ENCODE results near the gene SSTR3.
"Not testable (repeated sequence)": the region's sequence is repeated elsewhere in the genome, so short reads cannot be mapped to it uniquely, and the experiment has no call there.

The SSTR3 gene

DNA sequence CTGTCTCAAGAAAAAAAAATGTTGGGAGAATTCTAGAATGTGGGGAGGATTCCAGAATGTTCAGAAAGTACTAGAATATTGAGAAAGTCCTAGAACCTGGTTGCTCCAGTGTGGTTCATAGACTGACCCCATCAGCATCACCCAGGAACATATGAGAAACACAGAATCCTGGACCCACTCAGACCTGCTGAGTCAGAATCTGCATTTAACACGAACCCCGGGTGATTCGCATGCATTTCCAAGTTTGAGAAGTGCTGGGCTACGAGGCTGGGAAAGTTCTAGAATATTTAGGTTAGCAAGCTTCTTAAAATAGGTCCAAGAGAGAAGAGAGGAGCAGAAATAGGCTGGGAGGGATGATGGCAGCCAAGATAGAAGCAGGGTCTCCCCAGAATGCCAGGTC is 30.6 kb downstream of the SSTR3 start:
- DNase-seq (ENCODE audit: low read depth) = no peak

DNA sequence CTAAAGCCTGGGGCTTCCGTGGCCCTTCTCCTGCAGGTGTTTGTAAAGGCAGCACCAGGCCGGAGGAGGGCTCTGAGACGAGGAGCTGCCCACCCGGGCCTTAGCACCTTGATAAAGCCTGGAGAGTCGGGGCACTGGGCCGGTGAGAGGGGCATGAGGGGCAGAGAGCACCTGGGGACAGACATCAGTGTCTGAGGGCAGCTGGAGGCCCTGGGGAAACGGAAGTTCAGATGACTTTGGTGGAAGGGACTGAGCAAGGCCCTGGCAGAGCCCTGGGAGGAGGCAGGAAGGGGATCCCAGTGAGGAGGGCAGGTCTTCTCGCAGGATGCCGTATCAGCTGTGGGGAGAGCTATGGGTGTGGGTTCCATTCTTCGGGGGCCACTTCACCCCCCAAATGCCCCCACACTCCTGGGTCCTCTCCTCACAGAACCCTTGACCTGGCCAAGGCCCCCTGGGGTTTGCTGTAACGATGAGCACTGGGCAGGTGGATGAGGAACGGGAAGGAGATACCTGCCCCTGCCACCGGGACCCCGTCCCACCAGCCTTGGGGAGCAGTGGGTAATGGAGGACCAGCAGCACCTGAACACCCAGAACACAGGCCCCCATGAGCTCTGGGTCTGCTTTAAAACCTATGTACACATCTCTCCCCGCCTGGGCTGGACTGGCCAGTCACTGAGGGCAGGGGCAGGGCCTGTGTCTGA is 31.6 kb downstream of the SSTR3 start:
- DNase-seq (ENCODE audit: low read depth) = no peak

DNA sequence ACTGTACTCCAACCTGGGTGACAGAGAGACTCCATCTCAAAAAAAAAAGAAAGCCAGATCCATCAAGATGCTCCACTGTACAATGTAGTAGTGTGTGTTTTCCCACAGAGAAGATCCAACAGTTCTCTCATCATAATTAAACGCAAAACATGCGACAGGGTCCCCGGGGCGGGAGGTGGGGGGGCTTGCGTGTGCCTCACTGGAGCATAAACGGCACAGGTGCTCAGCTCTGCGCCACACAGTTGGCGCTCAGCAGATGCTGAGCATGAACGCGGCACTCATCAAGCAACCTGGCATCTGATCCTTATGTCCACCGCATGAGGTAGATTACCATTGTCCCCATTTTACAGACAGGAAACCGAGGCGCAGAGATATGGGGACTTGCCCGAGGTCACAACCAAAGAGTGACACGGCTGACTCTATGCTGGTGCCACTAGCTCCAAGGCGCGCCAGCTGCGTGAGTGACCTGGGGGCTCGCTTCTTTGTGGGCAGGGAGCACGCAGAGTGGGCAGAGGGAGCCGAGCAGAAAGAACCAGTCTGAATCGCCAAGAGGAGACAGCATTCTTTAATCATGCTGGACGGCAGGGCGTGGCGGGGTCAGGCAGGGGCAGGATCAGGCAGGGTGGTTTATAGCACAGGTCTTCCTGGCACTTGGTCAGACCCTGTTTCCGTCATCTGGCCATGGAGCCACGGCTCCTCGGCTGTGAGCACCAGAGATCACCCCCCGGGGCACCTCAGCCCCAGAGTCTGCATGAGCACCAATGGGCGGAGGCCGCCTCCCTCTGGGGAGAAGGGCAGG is 32.5 kb downstream of the SSTR3 start:
- no peak for DNase-seq (ENCODE audit: low read depth)

DNA sequence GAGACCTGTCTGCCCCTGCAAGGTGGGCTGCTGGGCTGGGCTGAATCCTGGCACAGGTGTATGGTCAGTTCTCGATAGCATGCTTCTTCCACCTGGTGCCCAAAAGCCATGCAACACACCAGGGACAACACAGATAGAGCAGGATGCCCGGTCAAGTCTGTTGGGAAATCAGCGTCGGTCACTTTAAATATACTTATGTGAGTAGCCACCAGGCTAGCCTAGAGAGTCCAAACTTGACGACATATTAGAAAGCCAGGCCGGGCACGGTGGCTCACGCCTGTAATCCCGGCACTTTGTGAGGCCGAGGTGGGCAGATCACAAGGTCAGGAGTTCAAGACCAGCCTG is 33.2 kb downstream of the SSTR3 start:
- DNase-seq (ENCODE audit: low read depth) = no peak

DNA sequence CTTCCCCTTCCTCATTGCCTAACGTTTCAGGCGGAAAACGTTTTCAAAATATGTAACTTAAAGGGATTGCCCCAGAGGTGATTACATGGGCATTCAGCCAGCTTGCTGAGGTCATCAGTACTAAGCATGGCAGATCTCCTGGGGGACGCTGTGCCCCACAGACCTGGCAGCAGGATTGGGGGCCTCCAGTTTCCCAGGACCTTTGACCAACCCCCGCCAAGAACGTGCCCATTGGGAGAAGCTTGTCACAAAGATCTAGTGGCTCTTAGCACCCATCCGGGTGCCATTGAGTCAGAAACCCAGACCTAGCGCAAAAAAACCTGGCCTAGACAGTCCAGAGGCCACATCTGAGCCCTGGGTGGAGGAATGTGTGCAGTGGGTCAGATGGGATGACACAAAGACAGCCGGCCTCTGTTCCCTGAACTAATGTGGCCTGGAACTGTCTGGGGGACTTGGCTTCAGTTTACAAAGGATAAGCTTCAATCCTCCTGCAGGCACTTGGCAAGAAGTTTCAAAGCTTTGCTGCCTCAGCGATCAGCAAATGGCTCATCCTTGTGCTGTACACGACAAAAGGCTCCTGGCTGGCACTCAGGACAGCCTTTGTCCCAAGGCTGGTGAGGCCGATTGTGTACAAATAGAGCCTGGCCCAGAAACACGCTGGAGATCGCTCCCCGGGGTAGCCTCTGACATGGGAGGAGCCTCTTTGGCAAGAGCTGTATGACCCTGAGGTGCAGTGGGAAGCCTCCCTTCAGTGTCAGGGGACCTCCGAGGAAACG is 33.7 kb downstream of the SSTR3 start:
- DNase-seq (ENCODE audit: low read depth) = no peak

DNA sequence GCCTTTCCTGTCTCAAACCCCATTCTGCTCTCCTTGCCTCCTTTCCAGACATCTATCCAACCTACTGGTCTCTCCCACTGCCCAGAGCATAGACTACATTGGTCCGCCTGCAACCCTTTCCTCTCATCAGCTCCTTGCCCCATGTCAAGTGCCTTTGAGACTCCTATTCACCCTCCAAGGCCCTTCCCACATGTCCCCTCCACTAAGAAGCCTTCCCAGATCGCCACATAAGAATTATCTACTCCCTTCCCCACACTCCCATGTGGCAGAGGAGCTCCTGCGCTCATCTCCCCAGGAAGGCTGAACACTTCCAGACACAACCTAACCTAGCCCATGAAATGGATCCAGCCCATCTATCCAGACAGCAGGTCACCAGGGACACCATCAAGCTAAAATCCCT is 34.5 kb downstream of the SSTR3 start:
- DNase-seq (ENCODE audit: low read depth) = no peak

DNA sequence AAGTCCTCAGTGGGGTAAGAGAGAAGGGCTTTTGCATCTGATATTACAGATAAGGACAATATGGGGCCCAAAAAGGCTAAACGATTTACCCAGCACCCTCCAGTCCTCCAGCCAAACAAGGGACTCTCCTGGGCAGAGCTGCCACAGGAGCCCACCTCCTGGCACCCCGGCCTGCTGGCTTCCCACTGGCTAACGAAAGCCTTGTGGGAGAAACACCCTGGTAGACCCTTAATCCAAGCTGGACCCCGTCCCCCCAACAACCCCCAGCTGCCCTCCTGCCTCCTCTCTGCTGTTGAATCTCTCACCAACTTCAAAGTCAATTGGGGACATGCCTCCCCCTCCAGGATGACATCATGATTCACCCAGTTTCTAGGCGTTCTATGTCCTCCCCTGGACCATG is 35.1 kb downstream of the SSTR3 start:
- no peak for DNase-seq (ENCODE audit: low read depth)

DNA sequence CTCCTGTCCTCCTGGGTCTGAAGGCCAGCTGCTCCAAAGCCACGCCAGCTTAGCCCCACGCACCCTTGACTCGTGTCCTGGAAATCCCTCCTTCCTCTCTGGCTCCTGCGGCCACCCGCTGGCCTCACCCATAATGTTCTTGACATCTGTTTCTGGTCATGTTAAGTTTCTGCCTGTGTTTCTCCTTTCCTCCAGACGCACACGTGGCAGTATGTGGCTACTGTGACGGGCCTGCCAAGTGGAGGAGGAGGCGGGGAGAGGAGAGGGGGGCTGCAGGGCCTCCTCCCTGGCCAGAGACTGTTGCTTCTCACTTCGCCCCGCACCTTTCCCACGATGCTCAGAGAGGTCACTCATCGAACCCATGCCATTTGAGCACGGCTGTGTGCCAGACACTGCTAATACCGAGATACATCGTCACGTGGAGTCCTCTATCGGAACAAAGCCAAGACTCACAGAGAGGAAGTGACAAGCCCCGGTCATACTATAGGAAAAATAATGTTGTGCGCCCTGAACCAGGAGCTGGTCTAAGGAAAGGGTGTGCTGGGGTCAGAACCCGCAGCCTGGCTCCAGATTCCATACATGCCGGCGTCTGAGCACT is 35.7 kb downstream of the SSTR3 start:
- DNase-seq (ENCODE audit: low read depth) = no peak

DNA sequence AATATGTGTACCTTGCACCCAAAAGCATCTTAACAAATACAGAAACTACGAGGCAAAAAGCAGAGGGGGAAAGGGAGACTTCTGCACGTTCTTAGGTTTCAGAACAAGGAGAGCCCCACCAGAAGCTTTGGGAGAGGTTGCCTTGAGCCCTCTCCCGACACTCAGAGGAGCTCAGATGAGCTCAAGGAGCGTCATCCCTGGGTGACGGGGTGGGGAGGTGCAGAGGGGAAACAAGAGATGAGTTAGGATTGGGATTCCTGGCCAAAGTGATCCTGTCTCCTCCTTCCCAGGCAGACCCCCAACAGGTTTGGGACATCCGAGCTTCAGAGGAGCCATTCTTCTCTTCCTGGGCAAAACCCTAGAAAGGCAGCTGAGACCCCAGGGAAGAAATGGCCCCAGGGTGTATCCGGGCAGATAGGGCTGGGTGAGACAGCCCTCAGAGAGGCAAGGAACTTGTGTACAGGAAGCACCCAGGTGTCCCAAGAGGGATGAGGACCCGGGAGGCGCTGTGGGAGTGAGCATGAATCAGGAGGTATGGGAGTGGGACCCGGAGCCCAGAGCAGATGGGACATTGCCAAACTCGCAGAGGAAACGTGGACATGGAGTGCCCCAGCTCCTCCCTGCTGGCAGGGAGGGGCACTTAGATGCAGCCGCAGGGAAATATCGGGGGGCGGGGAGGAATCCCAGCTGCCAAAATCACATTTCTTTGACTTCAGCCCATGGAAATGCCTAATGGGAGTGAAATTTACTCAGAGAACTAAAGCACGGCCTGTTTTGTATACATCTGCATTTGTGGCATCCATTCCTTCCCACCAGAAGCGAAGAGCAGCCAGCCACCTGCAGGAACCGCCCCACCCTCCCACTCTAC is 36.6 kb downstream of the SSTR3 start:
- no peak for DNase-seq (ENCODE audit: low read depth)

DNA sequence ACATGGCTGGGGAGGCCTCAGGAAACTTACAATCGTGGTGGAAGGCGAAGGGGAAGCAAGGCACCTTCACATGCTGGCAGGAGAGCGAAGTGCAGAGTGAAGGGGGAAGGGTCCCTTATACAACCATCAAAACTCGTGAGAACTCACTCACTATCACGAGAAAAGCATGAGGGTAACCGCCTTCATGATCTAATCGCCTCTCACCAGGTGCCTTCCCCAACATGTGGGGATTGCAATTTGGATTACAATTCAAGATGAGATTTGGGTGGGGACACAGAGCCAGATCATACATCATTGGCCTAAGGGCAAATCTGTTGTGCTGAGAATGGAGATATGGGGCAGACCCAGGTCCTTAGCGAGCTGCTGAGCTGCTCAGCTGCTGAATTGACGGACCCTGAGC is 37.3 kb downstream of the SSTR3 start:
- DNase-seq (ENCODE audit: low read depth) = no peak

DNA sequence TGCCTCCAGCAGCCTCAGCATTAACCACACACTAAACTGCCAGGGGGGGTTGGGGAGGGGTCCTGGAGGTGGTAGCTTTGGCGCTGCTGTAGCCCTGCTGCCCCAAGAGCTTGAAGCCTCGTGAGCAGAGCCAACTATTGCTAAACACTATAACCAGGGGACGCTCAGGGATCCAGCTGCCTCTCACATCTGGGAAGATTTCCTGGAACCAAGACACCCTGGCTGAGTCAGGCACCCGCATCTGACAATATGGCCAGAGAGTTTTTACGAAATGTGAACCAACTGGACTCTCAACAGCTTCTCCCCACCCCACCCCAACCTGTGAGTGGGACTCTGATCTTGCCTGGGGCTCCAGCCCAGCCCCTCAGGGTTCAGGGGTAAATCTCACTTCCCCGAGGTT is 38.6 kb downstream of the SSTR3 start:
- no peak for DNase-seq (ENCODE audit: low read depth)

DNA sequence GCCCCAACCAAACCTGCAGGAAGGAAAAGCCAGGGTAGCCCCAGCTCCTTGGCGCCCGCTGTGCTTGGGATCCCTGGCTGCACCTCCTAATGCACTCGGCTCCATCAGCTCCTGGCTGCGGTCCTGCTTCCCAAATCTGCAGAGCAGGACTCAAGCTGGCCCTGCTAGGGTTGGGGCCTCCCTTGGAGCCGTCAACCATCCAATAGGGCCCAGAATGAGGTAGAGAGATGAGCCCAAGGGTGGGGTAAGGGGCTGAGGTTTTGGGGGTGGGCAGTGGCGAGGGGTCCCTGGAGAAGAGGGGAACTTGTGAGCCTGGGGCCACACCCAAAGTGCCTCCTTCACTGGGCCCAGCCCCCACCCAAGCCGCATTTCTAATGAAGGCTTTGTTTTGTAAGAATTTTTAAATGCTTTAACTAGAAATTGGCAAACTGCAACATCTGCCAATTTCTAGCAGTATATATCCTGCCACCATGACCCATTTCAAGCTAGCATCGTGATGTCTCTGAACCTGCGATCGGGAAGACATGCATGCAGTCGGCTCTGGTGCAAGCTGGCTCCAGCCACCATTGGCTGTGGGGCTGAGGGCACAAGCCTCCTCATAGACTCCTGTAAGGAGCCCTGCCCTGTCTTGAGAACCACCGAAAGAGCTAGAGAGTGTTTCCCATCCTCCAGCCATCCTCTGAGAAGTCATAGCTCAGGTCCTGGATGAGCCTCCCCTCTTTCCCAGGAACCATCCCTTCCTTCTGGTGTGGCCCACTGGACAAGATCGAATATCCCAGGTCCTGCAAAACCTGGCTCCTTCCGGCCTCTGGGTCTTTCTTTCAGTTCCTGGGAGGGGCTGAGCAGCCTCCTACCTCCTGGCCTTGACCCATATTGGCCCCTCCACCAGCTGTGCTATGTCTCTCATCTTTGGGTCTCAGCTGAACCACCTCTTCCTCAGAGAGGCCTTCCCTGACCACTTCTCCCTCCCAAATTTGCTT is 39.7 kb downstream of the SSTR3 start:
- no peak for DNase-seq (ENCODE audit: low read depth)

DNA sequence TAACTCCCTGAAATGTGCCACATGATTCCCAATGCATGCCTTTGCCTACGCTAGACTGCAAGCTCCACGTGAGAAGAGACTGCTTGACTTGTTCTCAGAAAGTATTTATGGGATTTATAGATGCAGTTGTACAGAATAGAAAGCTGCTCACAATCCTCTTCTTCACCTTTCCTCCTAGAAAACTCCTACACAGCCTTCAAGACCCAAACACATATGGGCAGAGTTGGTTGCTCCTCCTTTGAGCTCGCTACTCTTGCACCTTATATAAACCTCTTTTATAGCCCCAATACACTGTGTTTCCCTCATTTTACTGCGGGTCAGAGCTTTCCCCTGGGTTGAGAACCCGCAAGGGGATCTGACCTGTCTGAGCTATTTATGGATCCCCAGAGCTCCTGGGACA is 40.6 kb downstream of the SSTR3 start:
- DNase-seq (ENCODE audit: low read depth) = no peak

DNA sequence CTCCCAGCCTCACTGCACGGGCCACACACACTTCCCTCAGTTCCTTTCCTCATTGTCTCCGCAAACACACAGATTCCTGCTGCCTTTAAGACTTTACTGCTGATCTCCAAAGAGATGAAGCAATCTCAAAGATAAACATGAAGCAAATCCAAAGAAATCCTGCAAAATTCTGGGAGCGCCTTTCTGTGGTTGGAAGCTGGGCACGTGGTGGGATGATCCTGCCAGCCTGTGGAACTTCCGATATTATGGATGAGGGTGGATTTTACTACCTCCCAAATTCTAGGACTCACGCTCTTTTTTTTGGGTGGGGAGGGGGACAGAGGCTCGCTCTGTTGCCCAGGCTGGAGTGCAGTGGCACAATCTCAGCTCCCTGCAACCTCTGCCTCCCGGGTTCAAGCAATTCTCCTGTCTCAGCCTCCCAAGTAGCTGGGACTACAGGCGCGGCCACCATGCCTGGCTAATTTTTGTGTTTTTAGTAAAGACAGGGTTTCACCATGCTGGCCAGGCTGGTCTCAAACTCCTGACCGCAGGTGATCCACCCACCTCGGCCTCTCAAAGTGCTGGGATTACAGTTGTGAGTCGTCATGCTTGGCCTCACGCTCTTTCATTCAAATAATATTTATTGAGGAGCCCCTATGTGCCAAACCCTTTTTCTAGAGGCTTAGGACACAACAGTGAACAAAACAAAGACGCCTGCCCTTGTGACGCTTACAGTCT is 41.4 kb downstream of the SSTR3 start:
- DNase-seq (ENCODE audit: low read depth) = not testable (repeated sequence)

DNA sequence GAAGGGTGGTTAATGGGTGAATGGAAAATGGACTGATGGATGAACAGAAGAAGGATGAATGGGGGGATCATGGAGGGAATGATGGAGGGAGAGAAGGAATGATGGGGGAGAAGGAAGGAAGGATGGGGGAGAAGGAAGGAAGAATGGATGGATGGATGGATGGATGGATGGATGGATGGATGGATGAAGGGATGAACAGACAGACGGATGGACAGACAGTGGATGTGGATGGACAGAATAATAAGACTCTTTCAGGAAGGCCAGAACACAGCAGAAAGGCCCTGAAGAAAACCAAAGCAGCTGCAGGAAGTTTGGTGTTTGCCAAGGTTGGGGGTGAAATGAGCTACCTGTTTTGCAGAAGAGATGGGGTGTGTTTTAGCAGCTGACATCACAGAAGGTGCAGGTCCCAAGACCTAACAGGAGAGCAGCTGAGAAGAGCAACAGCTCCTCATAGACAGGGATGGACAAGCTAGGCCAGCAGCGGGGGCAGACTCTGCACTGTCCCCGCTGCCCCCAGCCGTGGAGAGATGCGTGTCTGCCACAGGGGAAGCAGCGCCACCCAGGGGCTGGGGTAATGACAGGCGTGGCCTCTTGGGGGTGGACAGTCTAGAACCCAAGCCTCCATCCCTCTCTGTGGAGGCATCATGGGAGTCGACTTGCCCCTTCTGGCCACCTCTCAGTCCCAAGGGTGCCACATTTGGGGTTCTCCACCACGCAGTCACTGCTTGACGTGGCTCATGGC is 42.2 kb downstream of the SSTR3 start:
- no peak for DNase-seq (ENCODE audit: low read depth)

DNA sequence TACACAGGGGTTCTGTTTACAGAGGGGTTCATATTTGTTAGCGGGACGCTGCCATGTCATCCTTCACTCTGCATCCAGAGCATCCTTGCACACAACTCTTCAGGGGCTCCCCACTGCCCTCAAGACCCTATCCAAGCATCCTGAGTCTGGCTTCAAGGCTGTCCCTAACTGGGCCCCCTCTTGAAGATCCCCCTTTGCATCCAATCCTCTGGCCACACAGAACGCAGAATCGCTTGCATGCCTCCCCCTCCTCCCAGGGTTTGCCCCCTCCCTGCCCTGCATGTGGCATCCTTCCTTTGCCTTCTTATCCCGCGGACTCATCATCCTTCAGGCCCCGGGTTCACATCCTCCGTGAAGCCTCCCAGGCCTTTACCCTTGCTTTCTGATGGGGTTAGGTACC is 42.9 kb downstream of the SSTR3 start:
- DNase-seq (ENCODE audit: low read depth) = no peak

DNA sequence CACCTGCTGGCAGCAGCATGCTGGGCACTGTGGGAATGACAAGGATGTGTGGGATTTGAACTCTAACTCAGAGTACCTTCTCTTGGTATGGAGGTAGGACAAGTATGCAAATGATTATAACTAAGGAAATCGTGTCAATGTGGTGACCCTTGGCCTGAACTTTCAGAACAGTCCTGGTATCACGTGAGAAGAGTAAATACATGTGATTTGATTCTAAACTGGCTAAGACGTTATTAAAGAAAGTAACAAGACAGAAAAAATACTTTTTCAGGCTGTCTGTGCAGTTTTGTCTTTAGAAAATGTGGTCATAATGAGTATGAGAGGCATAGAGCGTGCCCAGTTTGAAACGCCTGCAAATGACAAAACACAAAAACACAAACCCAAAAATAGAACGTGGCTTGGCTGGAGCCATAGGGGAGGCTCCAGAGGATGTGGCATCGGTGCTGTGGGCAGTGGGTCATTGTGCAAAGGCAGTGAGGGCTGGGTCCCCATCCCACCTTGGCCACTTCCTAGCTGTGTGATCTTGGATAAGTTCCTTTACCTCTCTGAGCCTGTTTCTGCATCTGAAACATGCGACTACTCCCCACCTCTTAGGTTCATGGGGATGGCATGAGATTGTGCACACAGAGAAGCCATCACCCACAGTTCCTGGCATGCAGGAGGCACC is 44.2 kb downstream of the SSTR3 start:
- no peak for DNase-seq (ENCODE audit: low read depth)

DNA sequence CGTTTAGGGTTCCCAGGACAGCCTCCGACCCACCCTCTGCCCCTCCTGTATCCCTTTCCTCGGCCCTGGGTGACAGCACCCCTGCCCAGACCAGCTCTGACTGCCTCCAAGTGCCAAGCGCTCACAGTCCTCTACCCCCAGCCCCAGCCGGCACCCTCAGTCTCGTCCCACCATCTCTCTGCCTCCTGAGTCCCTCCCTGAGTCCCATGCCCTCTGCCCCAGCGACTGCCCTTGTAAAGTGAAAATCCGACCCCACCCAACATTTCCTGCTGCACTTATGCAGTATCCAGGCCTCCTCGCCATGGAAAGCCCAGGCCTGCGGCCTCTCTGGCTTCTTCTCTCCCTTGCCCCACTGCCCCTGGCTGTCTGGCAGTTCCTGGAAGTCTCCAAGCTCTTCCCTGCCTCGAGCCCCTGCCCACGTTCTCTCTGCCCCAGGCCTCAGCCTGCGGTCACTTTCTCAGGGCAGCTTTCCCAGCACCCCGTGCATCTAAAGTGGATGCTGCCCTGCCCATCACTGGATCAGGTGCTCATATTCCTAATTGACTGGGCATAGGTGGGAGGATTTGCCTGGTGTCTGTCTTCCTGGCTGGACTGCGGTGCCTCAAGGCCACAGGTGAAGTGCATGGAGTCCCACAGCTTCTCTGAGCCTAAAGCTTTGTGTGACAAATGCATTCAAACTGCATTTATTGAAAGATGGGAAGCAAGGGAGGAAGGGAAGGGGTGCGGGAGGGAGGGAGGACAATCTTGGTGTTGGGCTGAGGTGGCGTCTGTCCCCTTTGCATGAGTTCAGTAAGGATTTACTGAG is 44.9 kb downstream of the SSTR3 start:
- no peak for DNase-seq (ENCODE audit: low read depth)
